Activated CD4-positive, alpha-beta T cell treated with anti-CD3 and anti-CD28 coated beads, Interleukin-2, Interleukin-6, amounts not matched to agents 100 ng/mL and 50 ng/mL, durations not matched to agents 16 hours and 8 hours (primary cell): ENCODE data around the gene BLMH.
"Not testable (repeated sequence)": the region's sequence is repeated elsewhere in the genome, so short reads cannot be mapped to it uniquely, and the experiment has no call there.

ENCODE experiments used
- DNase-seq: peaks from one replicate; pipeline ENCODE4 v3.0.0-alpha.2; 2020

BLMH gene

DNA sequence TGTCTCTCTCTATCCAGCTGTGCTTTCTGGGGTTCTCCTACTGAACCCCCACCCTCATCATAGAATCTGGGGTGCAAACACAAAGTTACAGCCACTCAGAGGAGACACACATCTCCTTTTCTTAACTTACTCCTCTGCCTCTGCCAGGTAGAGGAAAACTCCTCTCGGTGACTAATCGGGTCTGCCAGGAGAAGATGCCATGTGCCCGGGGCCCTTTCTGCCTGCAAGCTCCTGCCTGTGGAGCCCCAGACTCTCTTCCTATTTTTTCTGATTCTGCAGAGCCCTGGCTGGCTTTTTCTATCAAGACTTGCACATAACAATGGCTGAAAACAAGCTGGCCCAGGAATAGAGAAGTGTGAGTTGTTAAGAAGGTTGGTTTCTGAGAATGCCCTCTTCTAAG lies 66.6 kb downstream of the BLMH start:
- DNase-seq, result no peak

DNA sequence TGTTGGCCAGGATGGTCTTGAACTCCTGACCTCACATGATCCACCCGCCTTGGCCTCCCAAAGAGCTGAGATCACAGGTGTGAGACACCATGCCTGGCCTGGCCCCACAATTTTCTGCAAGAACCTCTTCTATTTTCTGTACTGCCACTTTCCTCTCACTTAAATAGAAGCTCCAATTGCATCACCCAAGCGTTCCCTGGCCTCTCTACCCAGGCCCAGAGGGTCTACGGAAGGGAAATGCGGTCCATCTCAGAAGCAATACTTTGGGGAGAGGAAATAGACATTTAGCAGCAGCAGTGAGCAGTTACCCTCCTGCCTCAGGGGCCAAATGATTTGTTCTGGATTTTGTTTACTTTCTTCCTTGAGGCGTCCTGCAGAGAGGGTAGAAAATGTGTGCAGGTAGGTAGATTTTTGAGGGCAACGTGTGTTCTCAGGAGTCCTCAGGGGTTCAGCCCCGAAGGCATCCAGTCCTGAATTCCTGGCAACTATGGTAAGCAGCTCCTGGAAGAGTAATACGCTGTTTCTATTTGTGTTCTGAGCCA lies 67.3 kb downstream of the BLMH start:
- no peak for DNase-seq

GRCh38 chr17:30222721-30223175 lies 69.0 kb downstream of the BLMH start:
- DNase-seq, result no peak

DNA sequence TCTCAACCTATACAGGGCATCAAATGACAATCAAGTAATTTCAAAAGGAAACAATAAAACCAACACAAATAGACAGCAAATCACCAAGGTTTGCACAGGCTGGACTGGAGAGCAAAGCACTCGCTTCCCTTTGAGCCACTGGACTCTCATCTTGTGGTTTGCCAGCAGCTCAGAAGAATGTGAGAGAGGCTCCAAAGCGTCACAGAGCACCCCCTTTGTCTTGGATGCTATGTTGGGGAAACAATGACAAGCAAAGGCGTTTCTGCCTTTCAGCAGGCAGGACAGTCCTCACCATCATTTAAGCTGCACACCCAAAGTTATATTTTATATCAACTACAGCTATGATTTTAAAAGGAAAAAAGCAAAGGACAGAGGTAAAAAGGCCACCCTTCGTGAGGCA lies 69.5 kb downstream of the BLMH start:
- no peak for DNase-seq

- no peak for DNase-seq
Observed at GRCh38 chr17:30221346-30221745, 70.4 kb downstream of the BLMH start.

GRCh38 chr17:30220414-30220813 lies 71.3 kb downstream of the BLMH start:
- DNase-seq, result no peak

DNA sequence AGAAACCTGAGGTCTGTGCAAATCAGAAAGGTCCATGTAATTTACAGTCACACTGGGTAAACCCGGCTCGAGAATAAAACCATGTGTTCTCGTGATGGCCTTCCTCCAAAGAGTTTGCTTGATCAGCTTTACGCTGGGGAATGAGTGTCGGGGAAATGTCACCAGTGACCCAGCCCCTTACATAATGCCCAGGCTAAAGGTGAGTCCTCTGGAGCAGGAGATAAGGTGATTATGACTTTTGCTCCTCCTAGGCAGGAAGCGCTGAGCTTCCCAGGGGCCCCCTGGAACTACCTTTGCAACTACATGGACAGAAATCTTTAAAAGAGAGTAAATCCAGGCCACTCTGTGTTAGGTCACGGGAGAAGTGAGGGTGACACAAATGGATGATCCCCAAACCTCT lies 71.9 kb downstream of the BLMH start:
- DNase-seq, result no peak

GRCh38 chr17:30219315-30219714 lies 72.4 kb downstream of the BLMH start:
- DNase-seq, result no peak

- DNase-seq, result no peak
Observed at GRCh38 chr17:30218799-30219198, 72.9 kb downstream of the BLMH start.

DNA sequence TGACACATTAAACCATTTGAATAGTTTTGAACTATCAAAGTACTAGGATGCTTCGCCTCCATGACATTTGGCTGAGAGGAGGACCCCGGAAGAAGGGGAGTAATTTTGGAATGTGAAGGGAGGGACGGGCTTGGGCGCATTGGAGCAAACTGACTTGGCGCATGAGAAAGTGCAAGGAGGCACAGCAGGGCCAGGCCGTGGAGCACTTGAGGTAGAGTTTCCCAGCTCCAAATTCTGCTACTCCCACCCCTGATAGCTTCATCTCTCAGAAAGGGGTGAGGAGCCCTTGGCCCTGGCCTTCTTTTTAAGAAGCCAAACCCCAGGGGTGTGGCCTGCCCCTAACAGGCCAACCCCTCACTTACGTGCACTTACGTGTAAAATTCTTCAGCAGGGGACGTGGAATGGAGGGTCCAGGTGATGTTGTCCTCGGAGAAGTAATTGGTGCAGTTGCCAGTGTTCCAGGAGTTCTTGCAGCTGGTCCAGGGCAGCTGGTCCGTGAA lies 73.9 kb downstream of the BLMH start:
- DNase-seq, result no peak

DNA sequence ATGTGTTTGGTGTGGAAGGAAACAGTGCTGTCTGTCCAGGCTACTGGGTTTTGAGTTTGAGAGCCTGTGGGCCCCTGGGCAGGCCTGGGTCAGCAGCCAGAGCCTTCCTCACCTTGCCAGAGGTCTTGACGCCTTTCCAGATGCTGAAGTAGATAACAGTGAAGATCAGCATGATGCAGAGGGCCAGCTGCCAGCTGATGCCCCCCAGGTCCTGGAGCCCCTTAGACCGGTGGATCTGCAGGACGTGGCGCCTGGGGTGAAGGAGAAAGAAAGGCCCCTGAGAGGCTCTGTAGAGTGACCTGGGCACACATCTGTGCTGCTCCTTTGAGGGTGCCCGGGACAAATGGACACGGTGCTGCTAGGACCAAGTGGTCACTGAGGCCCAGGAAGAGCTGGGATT lies 74.7 kb downstream of the BLMH start:
- no peak for DNase-seq

DNA sequence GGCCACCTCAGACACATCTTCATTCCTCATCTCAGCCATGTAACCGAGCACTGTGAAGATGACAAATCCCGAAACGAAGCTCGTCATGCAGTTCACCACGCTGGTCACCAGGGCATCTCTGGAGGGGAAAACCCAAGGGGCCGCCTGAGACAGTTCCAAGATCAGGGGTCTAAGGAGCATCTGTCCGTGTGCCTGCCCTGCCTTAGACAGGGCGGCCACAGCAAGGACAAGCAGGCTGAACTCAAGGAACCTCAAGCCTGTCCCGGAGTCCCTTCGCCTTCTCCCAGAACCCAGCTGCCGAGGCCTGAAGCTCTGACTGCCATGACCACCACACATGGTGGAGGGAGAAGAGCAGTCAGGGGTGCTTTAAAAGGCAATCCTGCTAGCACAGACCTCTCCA lies 79.0 kb downstream of the BLMH start:
- peak; percentile 33 for DNase-seq

GRCh38 chr17:30211371-30211770 lies 80.4 kb downstream of the BLMH start:
- peak; percentile 28 for DNase-seq

DNA sequence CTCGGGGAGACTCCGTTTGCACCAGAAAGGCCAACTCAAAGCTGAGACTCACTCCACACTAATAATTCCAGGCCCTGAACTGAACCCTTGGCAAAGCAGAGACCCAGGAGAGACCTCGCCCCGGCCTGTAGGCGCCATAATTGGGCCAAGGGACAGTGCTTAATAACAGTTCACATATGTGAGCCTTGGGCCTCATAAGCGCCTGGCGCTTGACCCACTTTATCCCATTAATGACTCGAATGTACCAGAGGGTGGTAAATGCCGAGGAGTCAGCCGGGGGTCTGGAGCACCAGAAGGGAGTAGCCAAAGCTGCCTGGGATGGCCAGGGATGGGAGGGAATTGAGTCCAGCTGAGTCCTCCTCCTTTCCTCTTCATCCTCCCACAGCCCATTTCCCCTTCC lies 80.8 kb downstream of the BLMH start:
- DNase-seq, result no peak

DNA sequence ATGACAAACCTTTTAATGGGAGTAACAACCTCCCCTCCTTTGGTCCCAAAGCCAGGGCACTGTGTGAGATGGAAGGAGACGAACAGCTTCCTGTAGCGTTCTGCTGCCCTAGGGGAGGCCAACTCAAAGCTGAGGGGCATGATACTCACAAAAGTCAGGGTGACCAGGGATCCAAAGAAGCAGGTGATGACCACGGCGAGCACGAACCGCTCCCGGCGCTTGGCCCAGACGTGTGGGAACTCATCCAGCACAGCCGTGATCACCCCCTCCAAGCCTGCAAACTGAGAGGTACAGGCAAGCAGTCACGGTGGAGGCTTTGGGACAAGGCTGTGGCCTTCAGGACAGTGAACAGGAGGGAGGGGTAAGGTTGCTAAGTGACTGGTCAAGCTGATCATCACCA lies 81.4 kb downstream of the BLMH start:
- DNase-seq, result no peak

GRCh38 chr17:30209930-30210329 lies 81.8 kb downstream of the BLMH start:
- no peak for DNase-seq

- DNase-seq, result no peak
Observed at GRCh38 chr17:30208214-30208613, 83.5 kb downstream of the BLMH start.

GRCh38 chr17:30207655-30208054 lies 84.1 kb downstream of the BLMH start:
- DNase-seq, result no peak

DNA sequence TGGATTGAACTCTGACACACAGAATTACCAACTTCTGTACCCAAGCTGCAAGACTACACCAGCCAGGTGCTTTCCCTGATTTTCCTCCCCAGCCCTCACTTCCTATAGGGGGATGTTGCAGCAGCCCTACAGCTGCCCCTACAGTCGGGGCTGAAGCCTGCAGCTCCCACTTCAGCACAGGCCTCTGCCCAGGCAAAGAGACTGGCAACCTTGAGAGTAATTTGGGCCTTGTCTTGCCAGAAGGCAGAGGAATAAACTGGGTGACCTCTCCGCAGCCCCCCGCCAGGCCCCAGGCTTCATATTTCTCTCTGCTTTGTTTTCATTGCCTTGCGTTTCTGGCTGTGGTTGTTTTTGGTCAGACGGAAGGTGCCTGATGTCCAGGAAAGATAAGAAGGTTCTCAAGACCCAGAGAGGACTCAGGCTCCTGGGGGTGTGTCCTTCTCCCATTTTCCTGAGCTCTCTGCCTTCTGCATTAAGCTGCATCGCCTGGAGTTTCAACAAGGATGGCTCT lies 88.2 kb downstream of the BLMH start:
- no peak for DNase-seq

GRCh38 chr17:30200656-30201055 lies 91.1 kb downstream of the BLMH start:
- DNase-seq, result not testable (repeated sequence)

DNA sequence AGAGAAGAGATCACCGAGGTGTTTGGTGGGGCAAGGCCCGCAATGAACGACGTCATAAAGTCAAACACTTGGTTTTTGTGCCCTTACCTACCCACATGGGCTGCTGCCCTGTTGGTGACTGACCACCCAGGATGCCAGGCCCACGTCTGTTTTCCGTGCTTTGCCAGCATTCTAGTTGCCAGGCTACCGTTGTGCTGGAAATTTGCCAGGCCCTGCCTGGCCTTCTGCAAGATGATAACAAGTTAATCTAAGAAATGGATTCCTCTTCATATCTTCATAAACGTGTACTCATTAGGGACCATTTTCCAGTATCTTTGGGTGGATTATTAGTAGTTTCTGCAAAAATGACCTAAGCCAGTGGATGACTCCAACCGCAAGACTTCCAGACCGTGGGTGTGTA lies 91.6 kb downstream of the BLMH start:
- DNase-seq, result no peak

GRCh38 chr17:30199600-30199999 lies 92.1 kb downstream of the BLMH start:
- DNase-seq, result no peak
